ENCODE results near the gene ZNF474. TPM values are rescaled to one million over a fixed set of nuclear protein-coding genes. Genes with fewer than 3 reads are reported as not detected.

ZNF474 gene
- total RNA-seq, 1 donor from 2014 or later, result not detected

GRCh38 chr5:122173474-122174415 is 44.4 kb downstream of the ZNF474 start:
- no peak overlapping the region for H3K27ac Mint-ChIP-seq
- intact Hi-C loops (cut with micrococcal nuclease), result no loop called here
- H3K36me3 Mint-ChIP-seq (ENCODE audit: low read depth), result no peaks in the 10 kb centered on the region
- no peaks in the 10 kb centered on the region for H3K27me3 Mint-ChIP-seq
- H3K4me1 Mint-ChIP-seq, result no peaks in the 10 kb centered on the region
- no peaks in the 10 kb centered on the region for H3K9me3 Mint-ChIP-seq
- H3K4me3 Mint-ChIP-seq, result no peak overlapping the region
- DNase-seq, result no peak

GRCh38 chr5:122175091-122175490 is 45.7 kb downstream of the ZNF474 start:
- H3K27ac Mint-ChIP-seq, result no peak overlapping the region
- no peaks in the 10 kb centered on the region for H3K9me3 Mint-ChIP-seq
- no peak overlapping the region for H3K4me3 Mint-ChIP-seq
- intact Hi-C loops (cut with micrococcal nuclease), result no loop called here
- H3K27me3 Mint-ChIP-seq, result no peaks in the 10 kb centered on the region
- H3K36me3 Mint-ChIP-seq (ENCODE audit: low read depth), result no peaks in the 10 kb centered on the region
- no peaks in the 10 kb centered on the region for H3K4me1 Mint-ChIP-seq
- no peak for DNase-seq

- Mint-ChIP-seq H3K36me3 (ENCODE audit: low read depth) (no peaks in the 10 kb centered on the region), H3K27me3 (no peaks in the 10 kb centered on the region), H3K9me3 (no peaks in the 10 kb centered on the region), H3K4me1 (no peaks in the 10 kb centered on the region), H3K27ac (no peak overlapping the region), H3K4me3 (no peak overlapping the region)
- DNase-seq, result no peak
- intact Hi-C loops (cut with micrococcal nuclease), result no loop called here
These were observed 46.5 kb downstream of the ZNF474 start for GRCh38 chr5:122175852-122176251.

GRCh38 chr5:122177161-122177560 is 47.8 kb downstream of the ZNF474 start:
- Mint-ChIP-seq H3K36me3 (ENCODE audit: low read depth) (no peaks in the 10 kb centered on the region), H3K9me3 (no peaks in the 10 kb centered on the region), H3K27me3 (no peaks in the 10 kb centered on the region), H3K27ac (no peak overlapping the region), H3K4me1 (no peaks in the 10 kb centered on the region), H3K4me3 (no peak overlapping the region)
- no peak for DNase-seq
- intact Hi-C loops (cut with micrococcal nuclease), result no loop called here

- H3K4me1 Mint-ChIP-seq, result no peaks in the 10 kb centered on the region
- no peak for DNase-seq
- H3K36me3 Mint-ChIP-seq (ENCODE audit: low read depth), result no peaks in the 10 kb centered on the region
- intact Hi-C loops (cut with micrococcal nuclease), result no loop called here
- H3K4me3 Mint-ChIP-seq, result no peak overlapping the region
- no peak overlapping the region for H3K27ac Mint-ChIP-seq
- no peaks in the 10 kb centered on the region for H3K27me3 Mint-ChIP-seq
- no peaks in the 10 kb centered on the region for H3K9me3 Mint-ChIP-seq
These were observed 50.4 kb downstream of the ZNF474 start for GRCh38 chr5:122179701-122180100.

- Mint-ChIP-seq H3K4me3 (no peak overlapping the region), H3K36me3 (ENCODE audit: low read depth) (no peaks in the 10 kb centered on the region), H3K9me3 (no peaks in the 10 kb centered on the region), H3K27me3 (no peaks in the 10 kb centered on the region), H3K4me1 (no peaks in the 10 kb centered on the region), H3K27ac (no peak overlapping the region)
- intact Hi-C loops (cut with micrococcal nuclease), result no loop called here
- DNase-seq, result no peak
These were observed 50.9 kb downstream of the ZNF474 start for GRCh38 chr5:122180146-122180712.

GRCh38 chr5:122180863-122181548 is 51.7 kb downstream of the ZNF474 start:
- H3K27ac Mint-ChIP-seq, result no peak overlapping the region
- intact Hi-C loops (cut with micrococcal nuclease), result no loop called here
- no peaks in the 10 kb centered on the region for H3K4me1 Mint-ChIP-seq
- H3K36me3 Mint-ChIP-seq (ENCODE audit: low read depth), result no peaks in the 10 kb centered on the region
- H3K9me3 Mint-ChIP-seq, result no peaks in the 10 kb centered on the region
- no peaks in the 10 kb centered on the region for H3K27me3 Mint-ChIP-seq
- no peak for DNase-seq
- no peak overlapping the region for H3K4me3 Mint-ChIP-seq

- H3K4me1 Mint-ChIP-seq, result no peaks in the 10 kb centered on the region
- DNase-seq, result no peak
- H3K27me3 Mint-ChIP-seq, result no peaks in the 10 kb centered on the region
- intact Hi-C loops (cut with micrococcal nuclease), result no loop called here
- no peak overlapping the region for H3K27ac Mint-ChIP-seq
- no peaks in the 10 kb centered on the region for H3K9me3 Mint-ChIP-seq
- H3K4me3 Mint-ChIP-seq, result no peak overlapping the region
- no peaks in the 10 kb centered on the region for H3K36me3 Mint-ChIP-seq (ENCODE audit: low read depth)
These were observed 52.5 kb downstream of the ZNF474 start for GRCh38 chr5:122181863-122182262.

GRCh38 chr5:122182491-122182921 is 53.2 kb downstream of the ZNF474 start:
- H3K36me3 Mint-ChIP-seq (ENCODE audit: low read depth), result no peaks in the 10 kb centered on the region
- H3K9me3 Mint-ChIP-seq, result no peaks in the 10 kb centered on the region
- H3K4me1 Mint-ChIP-seq, result no peaks in the 10 kb centered on the region
- intact Hi-C loops (cut with micrococcal nuclease), result no loop called here
- H3K27ac Mint-ChIP-seq, result no peak overlapping the region
- H3K4me3 Mint-ChIP-seq, result no peak overlapping the region
- H3K27me3 Mint-ChIP-seq, result no peaks in the 10 kb centered on the region
- no peak for DNase-seq

GRCh38 chr5:122183098-122183787 is 53.9 kb downstream of the ZNF474 start:
- H3K4me1 Mint-ChIP-seq, result no peaks in the 10 kb centered on the region
- DNase-seq, result no peak
- no peaks in the 10 kb centered on the region for H3K9me3 Mint-ChIP-seq
- H3K36me3 Mint-ChIP-seq (ENCODE audit: low read depth), result no peaks in the 10 kb centered on the region
- no peak overlapping the region for H3K4me3 Mint-ChIP-seq
- no peaks in the 10 kb centered on the region for H3K27me3 Mint-ChIP-seq
- intact Hi-C loops (cut with micrococcal nuclease), result no loop called here
- H3K27ac Mint-ChIP-seq, result no peak overlapping the region

GRCh38 chr5:122183788-122184170 is 54.4 kb downstream of the ZNF474 start:
- intact Hi-C loops (cut with micrococcal nuclease), result no loop called here
- H3K9me3 Mint-ChIP-seq, result no peaks in the 10 kb centered on the region
- no peaks in the 10 kb centered on the region for H3K27me3 Mint-ChIP-seq
- no peak for DNase-seq
- no peak overlapping the region for H3K4me3 Mint-ChIP-seq
- H3K4me1 Mint-ChIP-seq, result no peaks in the 10 kb centered on the region
- H3K27ac Mint-ChIP-seq, result no peak overlapping the region
- H3K36me3 Mint-ChIP-seq (ENCODE audit: low read depth), result no peaks in the 10 kb centered on the region

- Mint-ChIP-seq H3K36me3 (ENCODE audit: low read depth) (no peaks in the 10 kb centered on the region), H3K27me3 (no peaks in the 10 kb centered on the region), H3K9me3 (no peaks in the 10 kb centered on the region), H3K27ac (no peak overlapping the region), H3K4me1 (no peaks in the 10 kb centered on the region), H3K4me3 (no peak overlapping the region)
- no peak for DNase-seq
- intact Hi-C loops (cut with micrococcal nuclease), result no loop called here
These were observed 55.4 kb downstream of the ZNF474 start for GRCh38 chr5:122184676-122185255.

- Mint-ChIP-seq H3K27ac (no peak overlapping the region), H3K9me3 (no peaks in the 10 kb centered on the region), H3K4me3 (no peak overlapping the region), H3K36me3 (ENCODE audit: low read depth) (no peaks in the 10 kb centered on the region), H3K4me1 (no peaks in the 10 kb centered on the region), H3K27me3 (no peaks in the 10 kb centered on the region)
- DNase-seq, result no peak
- intact Hi-C loops (cut with micrococcal nuclease), result no loop called here
These were observed 58.1 kb downstream of the ZNF474 start for GRCh38 chr5:122187426-122187825.

Measured in activated CD4-positive, alpha-beta T cell treated with anti-CD3 and anti-CD28 coated beads, Interleukin-2, amount 10 ng/mL, durations not matched to agents 24 days and 14 days (primary cell).